ENCODE measurements around the gene KIF26B.

DNA sequence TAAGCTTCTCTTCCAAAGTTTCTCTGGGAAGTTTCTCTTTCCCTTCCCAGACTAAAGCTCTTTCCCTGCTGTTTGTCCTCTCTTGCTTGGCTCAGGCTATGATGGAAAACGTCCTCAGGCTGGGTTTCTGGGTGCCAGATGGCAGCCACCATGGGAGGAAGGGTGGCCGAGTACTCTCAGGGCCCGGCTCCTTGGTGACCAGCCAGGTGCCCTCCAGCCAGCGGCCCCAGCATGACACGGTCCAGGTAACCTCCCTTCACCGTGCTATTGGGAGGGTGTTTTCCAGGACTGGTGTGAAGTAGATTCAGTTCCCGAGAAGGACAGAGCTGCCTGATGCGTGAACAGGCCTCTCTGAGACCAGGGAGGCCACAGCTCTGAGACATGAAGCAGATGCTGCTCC lies 60.3 kb downstream of the KIF26B start:
- TF ChIP-seq, protein P1, sequence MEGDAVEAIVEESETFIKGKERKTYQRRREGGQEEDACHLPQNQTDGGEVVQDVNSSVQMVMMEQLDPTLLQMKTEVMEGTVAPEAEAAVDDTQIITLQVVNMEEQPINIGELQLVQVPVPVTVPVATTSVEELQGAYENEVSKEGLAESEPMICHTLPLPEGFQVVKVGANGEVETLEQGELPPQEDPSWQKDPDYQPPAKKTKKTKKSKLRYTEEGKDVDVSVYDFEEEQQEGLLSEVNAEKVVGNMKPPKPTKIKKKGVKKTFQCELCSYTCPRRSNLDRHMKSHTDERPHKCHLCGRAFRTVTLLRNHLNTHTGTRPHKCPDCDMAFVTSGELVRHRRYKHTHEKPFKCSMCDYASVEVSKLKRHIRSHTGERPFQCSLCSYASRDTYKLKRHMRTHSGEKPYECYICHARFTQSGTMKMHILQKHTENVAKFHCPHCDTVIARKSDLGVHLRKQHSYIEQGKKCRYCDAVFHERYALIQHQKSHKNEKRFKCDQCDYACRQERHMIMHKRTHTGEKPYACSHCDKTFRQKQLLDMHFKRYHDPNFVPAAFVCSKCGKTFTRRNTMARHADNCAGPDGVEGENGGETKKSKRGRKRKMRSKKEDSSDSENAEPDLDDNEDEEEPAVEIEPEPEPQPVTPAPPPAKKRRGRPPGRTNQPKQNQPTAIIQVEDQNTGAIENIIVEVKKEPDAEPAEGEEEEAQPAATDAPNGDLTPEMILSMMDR (conservative IDR thresholded peaks at IDR 0.05; ENCODE audit: low read depth, low read length): no peak
- no peak for TF ChIP-seq RAD21 (IDR thresholded peaks at IDR 0.05; ENCODE audit: low read length)
- TF ChIP-seq, protein P2, sequence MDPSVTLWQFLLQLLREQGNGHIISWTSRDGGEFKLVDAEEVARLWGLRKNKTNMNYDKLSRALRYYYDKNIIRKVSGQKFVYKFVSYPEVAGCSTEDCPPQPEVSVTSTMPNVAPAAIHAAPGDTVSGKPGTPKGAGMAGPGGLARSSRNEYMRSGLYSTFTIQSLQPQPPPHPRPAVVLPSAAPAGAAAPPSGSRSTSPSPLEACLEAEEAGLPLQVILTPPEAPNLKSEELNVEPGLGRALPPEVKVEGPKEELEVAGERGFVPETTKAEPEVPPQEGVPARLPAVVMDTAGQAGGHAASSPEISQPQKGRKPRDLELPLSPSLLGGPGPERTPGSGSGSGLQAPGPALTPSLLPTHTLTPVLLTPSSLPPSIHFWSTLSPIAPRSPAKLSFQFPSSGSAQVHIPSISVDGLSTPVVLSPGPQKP (IDR thresholded peaks at IDR 0.05; ENCODE audit: borderline replicate concordance, low read depth, low read length): no peak
- TF ChIP-seq, protein P3, sequence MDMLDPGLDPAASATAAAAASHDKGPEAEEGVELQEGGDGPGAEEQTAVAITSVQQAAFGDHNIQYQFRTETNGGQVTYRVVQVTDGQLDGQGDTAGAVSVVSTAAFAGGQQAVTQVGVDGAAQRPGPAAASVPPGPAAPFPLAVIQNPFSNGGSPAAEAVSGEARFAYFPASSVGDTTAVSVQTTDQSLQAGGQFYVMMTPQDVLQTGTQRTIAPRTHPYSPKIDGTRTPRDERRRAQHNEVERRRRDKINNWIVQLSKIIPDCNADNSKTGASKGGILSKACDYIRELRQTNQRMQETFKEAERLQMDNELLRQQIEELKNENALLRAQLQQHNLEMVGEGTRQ (IDR thresholded peaks at IDR 0.05; ENCODE audit: low read depth, low read length): no peak
- no peak for TF ChIP-seq RFX5 (IDR thresholded peaks at IDR 0.05; ENCODE audit: low read depth, low read length)
- no peak for TF ChIP-seq SMC3 (IDR thresholded peaks at IDR 0.05; ENCODE audit: low read depth, low read length)
- TF ChIP-seq POLR2A (IDR thresholded peaks at IDR 0.05; ENCODE audit: low read depth, low read length): no peak
- TF ChIP-seq NFE2L2 (IDR thresholded peaks at IDR 0.05; ENCODE audit: low read depth, low read length): no peak
- no peak for TF ChIP-seq CEBPB (IDR thresholded peaks at IDR 0.05; ENCODE audit: low read depth, low read length)
- no peak for TF ChIP-seq BHLHE40 (IDR thresholded peaks at IDR 0.05; ENCODE audit: low read depth, low read length)
- TF ChIP-seq FOS (IDR thresholded peaks at IDR 0.05; ENCODE audit: low read depth, low read length): no peak
- no peak for TF ChIP-seq RCOR1 (IDR thresholded peaks at IDR 0.05; ENCODE audit: insufficient replicate concordance, low read length)
- no peak for TF ChIP-seq MXI1 (IDR thresholded peaks at IDR 0.05; ENCODE audit: borderline replicate concordance, low read depth, low read length)

Measured in IMR-90 (cell line).